ENCODE measurements around the gene RNASE7.
"Not testable (repeated sequence)": the region's sequence is repeated elsewhere in the genome, so short reads cannot be mapped to it uniquely, and the experiment has no call there.

Gene RNASE7

DNA sequence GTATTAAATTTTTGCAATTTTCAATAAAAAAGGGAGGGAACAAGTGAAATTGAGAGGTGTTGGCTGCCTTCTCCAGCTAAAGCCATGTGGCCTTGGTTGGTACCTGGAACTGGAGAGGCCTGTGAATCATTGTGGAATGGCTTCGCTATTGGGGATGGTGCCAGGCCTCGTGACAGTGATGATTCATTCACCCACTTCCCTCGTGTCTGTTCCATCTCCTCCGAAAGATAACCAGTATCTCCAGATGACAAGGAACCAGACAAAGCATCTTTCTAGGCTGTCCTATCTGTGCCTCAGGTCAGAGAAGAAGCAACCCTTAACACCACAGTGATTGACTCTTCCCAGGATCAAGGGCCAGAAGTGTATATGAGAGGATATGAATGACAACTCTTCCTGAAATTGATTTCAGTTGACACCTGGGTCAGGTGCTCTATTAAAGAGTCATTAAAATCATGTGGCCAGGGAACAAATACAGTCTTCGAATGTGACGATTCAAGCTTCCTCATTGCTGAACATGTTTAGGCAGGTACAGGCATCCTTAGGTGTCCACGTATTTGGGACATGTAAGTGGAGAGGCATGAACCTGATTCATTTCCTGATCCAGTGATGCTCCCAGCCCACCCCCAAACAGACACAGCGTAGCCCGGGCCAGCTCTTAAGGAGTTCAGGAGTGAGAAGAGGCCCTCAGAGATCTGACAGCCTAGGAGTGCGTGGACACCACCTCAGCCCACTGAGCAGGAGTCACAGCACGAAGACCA is at the start of gene RNASE7:
TSS of gene RNASE7 (plus strand) at position 687 of the 758 bp plus-strand sequence. CDS start 631 bp downstream, outside the sequence.
- TF ChIP-seq ZNF274 (IDR thresholded peaks at IDR 0.05; ENCODE audit: low read depth, low read length) = no peak
- no peak within 1 kb of the TSS for H3K4me3 ChIP-seq (ENCODE audit: low read length)

- TF ChIP-seq ZNF274 (IDR thresholded peaks at IDR 0.05; ENCODE audit: low read depth, low read length) = no peak
- no peak overlapping the region for H3K4me3 ChIP-seq (ENCODE audit: low read length)
These were observed 45.6 kb upstream of the RNASE7 start for GRCh38 chr14:20996521-20996920.

DNA sequence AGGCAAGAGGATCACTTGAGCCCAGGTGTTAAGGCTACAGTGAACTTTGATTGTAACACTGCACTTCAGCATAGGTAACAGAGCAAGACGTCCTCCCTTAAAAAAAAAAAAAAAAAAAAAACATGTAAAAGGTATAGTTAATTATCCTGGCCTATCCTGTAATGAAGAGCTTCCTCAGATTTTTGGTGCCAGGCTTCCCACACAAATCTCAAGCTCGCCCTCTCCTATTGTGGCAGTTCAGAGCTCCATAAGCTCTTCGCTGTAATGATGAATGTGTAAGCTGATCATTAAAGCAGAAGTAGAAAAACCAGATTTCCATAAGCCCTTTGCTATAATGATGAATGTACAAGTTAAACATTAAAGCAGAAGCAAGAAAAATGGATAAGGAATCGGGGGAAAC is 45.0 kb upstream of the RNASE7 start:
- no peak for TF ChIP-seq ZNF274 (IDR thresholded peaks at IDR 0.05; ENCODE audit: low read depth, low read length)
- no peak overlapping the region for H3K4me3 ChIP-seq (ENCODE audit: low read length)

DNA sequence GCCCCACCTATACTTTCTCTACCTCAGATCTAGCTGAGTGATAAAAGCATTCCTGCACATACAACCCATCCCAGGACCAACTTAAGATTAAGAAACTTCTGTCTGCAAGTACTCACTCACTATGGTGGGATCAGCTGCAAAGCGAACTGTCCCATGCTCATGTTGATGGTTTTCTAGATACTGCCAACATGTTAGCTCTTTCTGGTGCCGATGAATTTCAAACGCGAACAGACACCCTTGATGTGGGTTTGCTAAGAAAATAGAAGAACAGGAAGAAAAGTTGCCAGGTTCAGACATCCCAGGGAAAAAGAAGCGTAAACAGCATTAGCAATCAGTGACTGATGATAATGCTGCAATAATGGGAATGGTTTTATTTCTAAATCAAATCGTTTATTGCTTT is 44.6 kb upstream of the RNASE7 start:
- H3K4me3 ChIP-seq (ENCODE audit: low read length) = no peak overlapping the region
- TF ChIP-seq ZNF274 (IDR thresholded peaks at IDR 0.05; ENCODE audit: low read depth, low read length) = no peak

DNA sequence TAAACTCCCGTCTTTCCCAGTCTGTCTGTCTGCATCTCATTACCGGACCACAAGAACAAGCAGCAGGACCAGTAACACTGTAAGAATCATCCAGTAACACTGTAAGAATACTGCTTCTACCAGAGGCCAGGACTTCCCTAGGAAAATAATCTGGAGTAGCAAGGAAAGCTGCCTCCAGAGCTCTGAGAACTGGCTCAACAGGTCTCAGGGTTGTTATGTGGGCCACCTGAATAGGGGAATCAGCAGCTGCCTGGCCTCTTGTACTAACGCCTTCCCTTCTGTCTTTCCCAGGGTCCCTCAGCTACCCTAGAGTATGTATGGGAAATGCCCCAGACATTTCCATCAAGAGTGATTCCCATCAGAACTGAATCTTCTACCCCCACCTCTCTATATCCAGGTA is 44.0 kb upstream of the RNASE7 start:
- H3K4me3 ChIP-seq (ENCODE audit: low read length) = no peak overlapping the region
- TF ChIP-seq ZNF274 (IDR thresholded peaks at IDR 0.05; ENCODE audit: low read depth, low read length) = no peak

DNA sequence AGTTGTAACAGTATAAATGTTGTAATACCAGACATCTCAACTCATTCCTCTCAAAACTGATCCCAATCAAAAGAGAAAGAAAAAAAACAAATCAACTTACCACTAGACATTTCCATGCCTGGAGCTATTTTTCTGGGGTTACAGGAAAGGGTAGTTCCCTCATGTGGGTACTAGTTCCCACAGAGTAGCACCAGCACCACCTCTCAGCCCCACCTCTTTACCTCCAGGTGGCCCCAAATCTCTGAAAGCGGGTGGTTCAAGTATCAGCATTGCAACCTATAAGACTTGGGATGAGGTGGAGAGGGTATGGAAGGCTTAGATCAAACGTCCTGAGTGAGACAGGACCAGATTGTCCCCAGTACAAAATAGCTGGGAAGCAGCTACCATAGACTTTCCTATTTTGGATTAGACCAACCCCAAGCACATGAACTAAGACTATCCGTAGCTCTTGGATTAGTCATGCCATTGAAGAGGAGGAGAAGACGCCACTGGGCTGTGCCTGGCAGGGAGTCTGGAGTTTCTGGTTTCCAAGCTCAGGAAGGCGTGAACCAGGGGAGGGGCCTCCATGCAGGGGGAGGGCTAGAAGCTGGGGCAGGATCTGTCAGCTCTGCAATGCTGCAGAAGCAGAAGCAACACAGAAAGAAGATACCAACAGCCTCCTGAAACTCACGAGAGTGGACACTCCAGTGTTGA is 43.3 kb upstream of the RNASE7 start, which contains the start of gene SLC39A2:
TSS of gene SLC39A2 (plus strand) at position 620 of the 693 bp plus-strand sequence. CDS start 154 bp downstream, outside the sequence.
- no peak within 1 kb of the TSS for H3K4me3 ChIP-seq (ENCODE audit: low read length)
- TF ChIP-seq ZNF274 (IDR thresholded peaks at IDR 0.05; ENCODE audit: low read depth, low read length) = no peak

DNA sequence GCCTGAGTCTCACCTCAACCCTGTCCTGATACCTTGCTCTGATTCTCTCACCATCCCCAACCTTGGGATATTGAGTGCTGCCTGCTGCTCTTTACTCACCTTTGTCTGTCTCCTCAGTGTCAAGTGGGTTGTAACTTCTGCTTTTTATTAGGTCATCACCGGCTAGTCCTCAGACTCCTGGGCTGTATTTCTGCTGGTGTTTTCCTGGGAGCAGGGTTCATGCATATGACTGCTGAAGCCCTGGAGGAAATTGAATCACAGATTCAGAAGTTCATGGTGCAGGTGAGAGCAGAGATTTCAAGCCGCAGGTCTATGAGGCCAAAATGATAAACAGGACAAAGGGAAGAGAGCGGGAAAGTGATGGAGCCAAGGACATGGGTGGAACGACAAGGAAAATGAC is 42.6 kb upstream of the RNASE7 start:
- H3K4me3 ChIP-seq (ENCODE audit: low read length) = no peak overlapping the region
- no peak for TF ChIP-seq ZNF274 (IDR thresholded peaks at IDR 0.05; ENCODE audit: low read depth, low read length)

GRCh38 chr14:21001218-21001617 is 40.9 kb upstream of the RNASE7 start:
- no peak overlapping the region for H3K4me3 ChIP-seq (ENCODE audit: low read length)
- no peak for TF ChIP-seq ZNF274 (IDR thresholded peaks at IDR 0.05; ENCODE audit: low read depth, low read length)

DNA sequence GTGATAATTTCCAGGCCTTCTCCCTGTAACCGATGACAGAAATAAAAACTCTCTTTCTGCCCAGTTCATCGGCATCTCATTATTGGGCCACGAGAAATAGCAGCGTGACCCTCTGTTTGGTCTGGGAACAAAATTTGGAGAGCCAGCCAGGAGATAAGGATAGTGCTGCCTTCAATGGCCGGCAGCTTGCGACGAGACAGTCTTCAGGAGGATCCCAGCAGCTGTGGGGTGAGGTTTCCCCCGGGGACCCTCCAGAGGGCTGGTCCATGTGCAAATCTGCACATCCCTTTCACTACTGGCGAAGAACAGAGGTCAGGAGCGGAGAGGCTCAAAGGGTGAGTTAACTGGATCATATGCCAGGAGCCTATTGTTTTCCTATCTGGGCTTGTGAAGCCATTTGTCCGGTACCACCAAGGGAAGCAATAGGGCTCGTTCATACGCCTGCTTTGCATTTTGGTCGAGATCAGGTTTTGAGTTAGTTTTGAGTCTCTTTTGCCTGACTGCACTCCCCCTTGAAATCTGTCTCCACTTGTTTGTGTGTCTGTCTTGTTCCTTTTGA is 38.3 kb upstream of the RNASE7 start:
- no peak overlapping the region for H3K4me3 ChIP-seq (ENCODE audit: low read length)
- TF ChIP-seq ZNF274 (IDR thresholded peaks at IDR 0.05; ENCODE audit: low read depth, low read length) = no peak

- H3K4me3 ChIP-seq (ENCODE audit: low read length) = not testable (repeated sequence)
These were observed 32.4 kb upstream of the RNASE7 start for GRCh38 chr14:21009721-21010120.

- H3K4me3 ChIP-seq (ENCODE audit: low read length) = no peak overlapping the region
- TF ChIP-seq ZNF274 (IDR thresholded peaks at IDR 0.05; ENCODE audit: low read depth, low read length) = no peak
These were observed 31.0 kb upstream of the RNASE7 start for GRCh38 chr14:21011136-21011535.

DNA sequence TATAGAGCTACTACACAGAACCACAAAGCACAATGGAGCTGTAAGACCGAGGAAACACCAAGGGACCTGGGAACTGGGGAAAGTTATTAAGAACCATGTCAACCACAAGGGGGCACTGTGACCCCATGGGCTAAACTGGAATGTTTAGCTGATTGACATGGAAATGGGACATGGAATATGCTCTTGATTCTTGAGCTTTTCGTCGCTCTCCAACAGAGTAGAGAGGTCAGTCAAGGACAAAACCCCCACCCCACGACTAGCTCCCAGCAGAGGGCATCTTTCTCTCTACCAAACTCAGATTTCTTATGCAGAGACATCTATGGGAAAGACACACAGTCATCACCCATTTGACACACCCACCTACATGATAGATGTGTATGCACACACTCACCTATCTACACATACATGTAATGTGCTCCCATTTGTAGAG is 27.4 kb upstream of the RNASE7 start:
- no peak overlapping the region for H3K4me3 ChIP-seq (ENCODE audit: low read length)
- no peak for TF ChIP-seq ZNF274 (IDR thresholded peaks at IDR 0.05; ENCODE audit: low read depth, low read length)

- H3K4me3 ChIP-seq (ENCODE audit: low read length) = no peak overlapping the region
- no peak for TF ChIP-seq ZNF274 (IDR thresholded peaks at IDR 0.05; ENCODE audit: low read depth, low read length)
These were observed 26.9 kb upstream of the RNASE7 start for GRCh38 chr14:21015312-21015711.

- H3K4me3 ChIP-seq (ENCODE audit: low read length) = no peak overlapping the region
- TF ChIP-seq ZNF274 (IDR thresholded peaks at IDR 0.05; ENCODE audit: low read depth, low read length) = no peak
These were observed 25.6 kb upstream of the RNASE7 start for GRCh38 chr14:21016413-21017190.
